ENCODE data around the gene CACNA1C.

GRCh38 chr12:2011643-2012607 lies 40.9 kb upstream of the CACNA1C start:
- no peak for TF ChIP-seq POLR2A (IDR thresholded peaks at IDR 0.05; ENCODE audit: low read depth)
- TF ChIP-seq, protein P1, sequence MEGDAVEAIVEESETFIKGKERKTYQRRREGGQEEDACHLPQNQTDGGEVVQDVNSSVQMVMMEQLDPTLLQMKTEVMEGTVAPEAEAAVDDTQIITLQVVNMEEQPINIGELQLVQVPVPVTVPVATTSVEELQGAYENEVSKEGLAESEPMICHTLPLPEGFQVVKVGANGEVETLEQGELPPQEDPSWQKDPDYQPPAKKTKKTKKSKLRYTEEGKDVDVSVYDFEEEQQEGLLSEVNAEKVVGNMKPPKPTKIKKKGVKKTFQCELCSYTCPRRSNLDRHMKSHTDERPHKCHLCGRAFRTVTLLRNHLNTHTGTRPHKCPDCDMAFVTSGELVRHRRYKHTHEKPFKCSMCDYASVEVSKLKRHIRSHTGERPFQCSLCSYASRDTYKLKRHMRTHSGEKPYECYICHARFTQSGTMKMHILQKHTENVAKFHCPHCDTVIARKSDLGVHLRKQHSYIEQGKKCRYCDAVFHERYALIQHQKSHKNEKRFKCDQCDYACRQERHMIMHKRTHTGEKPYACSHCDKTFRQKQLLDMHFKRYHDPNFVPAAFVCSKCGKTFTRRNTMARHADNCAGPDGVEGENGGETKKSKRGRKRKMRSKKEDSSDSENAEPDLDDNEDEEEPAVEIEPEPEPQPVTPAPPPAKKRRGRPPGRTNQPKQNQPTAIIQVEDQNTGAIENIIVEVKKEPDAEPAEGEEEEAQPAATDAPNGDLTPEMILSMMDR (IDR thresholded peaks at IDR 0.05), result no peak
- TF ChIP-seq POLR2AphosphoS5 (IDR thresholded peaks at IDR 0.05), result no peak
- no peak for TF ChIP-seq EP300 (IDR thresholded peaks at IDR 0.05)
